Esophagus muscularis mucosa (tissue), 4 donors: ENCODE data around the gene IGF2R. TPM values are rescaled to one million over a fixed set of nuclear protein-coding genes. Genes with fewer than 3 reads are reported as not detected.

Experiments
- DNase-seq: peaks from one replicate; pipeline ENCODE4 v3.0.0-alpha.2; 2017; ENCODE audit errors: extremely low spot score
- H3K27ac ChIP-seq, 4 donors: fragments of 200-600 bp; sonication (generic); replicated peaks in 1 of 4; 1 replicate in 3 of 4; 2 replicates in 1 of 4; pipeline ENCODE4 v1.5.1; 2016 to 2019; ENCODE audit warnings: mild to moderate bottlenecking in 1 of 4
- H3K27me3 ChIP-seq, 4 donors: fragments of 200-600 bp; sonication (generic); one replicate each; pipeline versions ENCODE4 v1.5.1 to v1.6.0; 2016 to 2019
- H3K36me3 ChIP-seq, 4 donors: fragments of 200-600 bp; sonication (generic); one replicate each; pipeline ENCODE4 v1.5.1; 2016 to 2019
- H3K4me1 ChIP-seq, 4 donors: fragments of 200-600 bp; sonication (generic); one replicate each; pipeline ENCODE4 v1.5.1; 2016 to 2019
- H3K4me3 ChIP-seq, 4 donors: fragments of 200-600 bp; sonication (generic); 1 replicate in 2 of 4; 2 replicates in 2 of 4; pipeline ENCODE4 v1.5.1; 2016 to 2019; ENCODE audit warnings: mild to moderate bottlenecking in 4 of 4, moderate library complexity in 1 of 4
- H3K9me3 ChIP-seq, 4 donors: fragments of 200-600 bp; sonication (generic); 1 replicate in 3 of 4; 2 replicates in 1 of 4; pipeline ENCODE4 v1.5.1; 2016 to 2019
- CTCF ChIP-seq, 3 experiments: fragments of 200-600 bp in 2 of 3; fragments of 450-650 bp in 1 of 3; sonication (generic) in 2 of 3; IDR thresholded peaks; one replicate each; pipeline ENCODE4 v1.5.1; 2017 to 2019; ENCODE audit warnings: antibody characterized with exemption in 3 of 3, mild to moderate bottlenecking in 2 of 3, moderate library complexity in 1 of 3
- EP300 ChIP-seq: sonication (generic); formaldehyde crosslinking; IDR thresholded peaks from one replicate; pipeline ENCODE4 v1.6.1; 2017; ENCODE audit warnings: antibody characterized with exemption
- POLR2A ChIP-seq: fragments of 450-650 bp; IDR thresholded peaks from one replicate; pipeline ENCODE4 v1.6.1; 2017; ENCODE audit warnings: antibody characterized with exemption, moderate library complexity, mild to moderate bottlenecking, low read depth
- POLR2AphosphoS5 ChIP-seq, 2 donors: sonication (generic); formaldehyde crosslinking; IDR thresholded peaks; one replicate each; pipeline ENCODE4 v1.6.1; 2017; ENCODE audit warnings: antibody characterized with exemption in 2 of 2
- WGBS: methylation state at CpG from one replicate; pipeline ENCODE4 v1.1.5; 2018; 5-methylcytosine and 5-hydroxymethylcytosine counted together
- intact Hi-C: fragments of 100-400 bp; cut with DNase I; formaldehyde crosslinking; loops from one replicate; pipeline ENCODE4 v1.15.1; 2023
- total RNA-seq, 4 donors: library from RNA; depleted of rRNA; stranded (reverse); fragments of >200 nt; gene quantifications; one replicate each; pipeline versions ENCODE4 v1.1.0 to v1.2.1, GENCODE V29; 2016

The IGF2R gene
- total RNA-seq, 4 donors from 2014 or later = 43.6 to 75.3 (median 58.4) TPM

- no peaks in the 10 kb centered on the region for H3K27me3 ChIP-seq
- H3K36me3 ChIP-seq = peaks cover 24 to 72% (median 59%) of the 10 kb centered on the region in 4 donors
- peaks cover 8 to 20% (median 18%) of the 10 kb centered on the region in 4 donors for H3K4me1 ChIP-seq
- TF ChIP-seq CTCF (IDR thresholded peaks at IDR 0.05) (peak in 2 of 3 experiments; percentile 14 to 17), EP300 (no peak), POLR2AphosphoS5 (IDR thresholded peaks at IDR 0.05) (peak in 1 of 2 donors; percentile 23), POLR2A (no peak)
- H3K27ac ChIP-seq = no peak overlapping the region
- intact Hi-C loops = no loop called here
- 64% methylated on average over 6 of the region's 6 CpGs for WGBS
- H3K4me3 ChIP-seq = no peak overlapping the region
- DNase-seq = no peak
- no peaks in the 10 kb centered on the region for H3K9me3 ChIP-seq
Measured at GRCh38 chr6:160041608-160042007, 72.7 kb downstream of the IGF2R start.

- Histone ChIP-seq H3K9me3 (no peaks in the 10 kb centered on the region), H3K36me3 (peaks cover 29 to 77% (median 64%) of the 10 kb centered on the region in 4 donors), H3K4me1 (peaks cover 8 to 20% (median 17%) of the 10 kb centered on the region in 4 donors), H3K27ac (no peak overlapping the region), H3K27me3 (no peaks in the 10 kb centered on the region), H3K4me3 (no peak overlapping the region)
- TF ChIP-seq POLR2A = no peak
- DNase-seq = no peak
- intact Hi-C loops = no loop called here
- 94% methylated on average over 12 of the region's 12 CpGs for WGBS
Measured at GRCh38 chr6:160042014-160042773, 73.3 kb downstream of the IGF2R start.

- TF ChIP-seq POLR2AphosphoS5 (IDR thresholded peaks at IDR 0.05) (no peak), EP300 (no peak), CTCF (IDR thresholded peaks at IDR 0.05) (no peak), POLR2A (no peak)
- peaks cover 8 to 20% (median 17%) of the 10 kb centered on the region in 4 donors for H3K4me1 ChIP-seq
- DNase-seq = no peak
- H3K4me3 ChIP-seq = no peak overlapping the region
- H3K9me3 ChIP-seq = no peaks in the 10 kb centered on the region
- intact Hi-C loops = no loop called here
- H3K27me3 ChIP-seq = no peaks in the 10 kb centered on the region
- WGBS = 75% methylated on average over 11 of the region's 11 CpGs
- H3K27ac ChIP-seq = no peak overlapping the region
- peaks cover 35 to 83% (median 71%) of the 10 kb centered on the region in 4 donors for H3K36me3 ChIP-seq
Measured at GRCh38 chr6:160042788-160043301, 74.0 kb downstream of the IGF2R start.

GRCh38 chr6:160043784-160044183, 74.9 kb downstream of the IGF2R start:
- no peak overlapping the region for H3K4me3 ChIP-seq
- H3K27ac ChIP-seq = no peak overlapping the region
- TF ChIP-seq POLR2AphosphoS5 (IDR thresholded peaks at IDR 0.05) (no peak), POLR2A (no peak), CTCF (IDR thresholded peaks at IDR 0.05) (no peak), EP300 (no peak)
- peaks cover 45 to 92% (median 80%) of the 10 kb centered on the region in 4 donors for H3K36me3 ChIP-seq
- H3K4me1 ChIP-seq = peaks cover 8 to 20% (median 17%) of the 10 kb centered on the region in 4 donors
- H3K27me3 ChIP-seq = no peaks in the 10 kb centered on the region
- WGBS = 97% methylated on average over 4 of the region's 4 CpGs
- no peaks in the 10 kb centered on the region for H3K9me3 ChIP-seq
- intact Hi-C loops = no loop called here
- DNase-seq = no peak

GRCh38 chr6:160044687-160045086, 75.8 kb downstream of the IGF2R start:
- no peak overlapping the region for H3K27ac ChIP-seq
- WGBS = 70% methylated on average over 5 of the region's 5 CpGs
- H3K27me3 ChIP-seq = no peaks in the 10 kb centered on the region
- H3K9me3 ChIP-seq = no peaks in the 10 kb centered on the region
- TF ChIP-seq POLR2AphosphoS5 (IDR thresholded peaks at IDR 0.05) (no peak), POLR2A (no peak), CTCF (IDR thresholded peaks at IDR 0.05) (no peak), EP300 (no peak)
- H3K4me3 ChIP-seq = no peak overlapping the region
- intact Hi-C loops = no loop called here
- no peak for DNase-seq
- H3K4me1 ChIP-seq = peaks cover 8 to 20% (median 17%) of the 10 kb centered on the region in 4 donors
- H3K36me3 ChIP-seq = peaks cover 48 to 99% (median 89%) of the 10 kb centered on the region in 4 donors
